Measurements from ENCODE around the gene BTD. TPM values are rescaled to one million over a fixed set of nuclear protein-coding genes. Genes with fewer than 3 reads are reported as not detected.

Gene BTD
- total RNA-seq, 4 donors from 2014 or later, result 17.0 to 49.4 (median 41.6) TPM

DNA sequence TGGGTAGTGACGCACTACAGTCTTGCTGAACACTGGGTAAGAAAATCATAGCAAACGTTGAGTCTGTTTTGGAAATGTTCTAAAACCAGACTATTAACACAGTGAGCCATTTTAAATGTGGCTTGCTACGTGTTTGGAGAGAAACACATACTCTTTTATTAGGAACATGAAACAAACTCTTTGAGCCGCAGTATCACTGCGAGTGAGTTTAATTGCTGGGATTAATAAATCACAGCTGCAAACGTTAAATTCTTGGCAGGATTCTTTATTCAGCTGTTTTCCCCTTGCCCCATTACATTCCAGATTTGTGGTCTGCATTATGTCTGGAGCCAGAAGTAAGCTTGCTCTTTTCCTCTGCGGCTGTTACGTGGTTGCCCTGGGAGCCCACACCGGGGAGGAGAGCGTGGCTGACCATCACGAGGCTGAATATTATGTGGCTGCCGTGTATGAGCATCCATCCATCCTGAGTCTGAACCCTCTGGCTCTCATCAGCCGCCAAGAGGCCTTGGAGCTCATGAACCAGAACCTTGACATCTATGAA is 33.6 kb downstream of the BTD start:
- no peak for DNase-seq (ENCODE audit: low spot score)
- TF ChIP-seq, protein P1, sequence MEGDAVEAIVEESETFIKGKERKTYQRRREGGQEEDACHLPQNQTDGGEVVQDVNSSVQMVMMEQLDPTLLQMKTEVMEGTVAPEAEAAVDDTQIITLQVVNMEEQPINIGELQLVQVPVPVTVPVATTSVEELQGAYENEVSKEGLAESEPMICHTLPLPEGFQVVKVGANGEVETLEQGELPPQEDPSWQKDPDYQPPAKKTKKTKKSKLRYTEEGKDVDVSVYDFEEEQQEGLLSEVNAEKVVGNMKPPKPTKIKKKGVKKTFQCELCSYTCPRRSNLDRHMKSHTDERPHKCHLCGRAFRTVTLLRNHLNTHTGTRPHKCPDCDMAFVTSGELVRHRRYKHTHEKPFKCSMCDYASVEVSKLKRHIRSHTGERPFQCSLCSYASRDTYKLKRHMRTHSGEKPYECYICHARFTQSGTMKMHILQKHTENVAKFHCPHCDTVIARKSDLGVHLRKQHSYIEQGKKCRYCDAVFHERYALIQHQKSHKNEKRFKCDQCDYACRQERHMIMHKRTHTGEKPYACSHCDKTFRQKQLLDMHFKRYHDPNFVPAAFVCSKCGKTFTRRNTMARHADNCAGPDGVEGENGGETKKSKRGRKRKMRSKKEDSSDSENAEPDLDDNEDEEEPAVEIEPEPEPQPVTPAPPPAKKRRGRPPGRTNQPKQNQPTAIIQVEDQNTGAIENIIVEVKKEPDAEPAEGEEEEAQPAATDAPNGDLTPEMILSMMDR (IDR thresholded peaks at IDR 0.05), result no peak
- peak; percentile 49 for ATAC-seq (ENCODE audit: low FRiP score)

DNA sequence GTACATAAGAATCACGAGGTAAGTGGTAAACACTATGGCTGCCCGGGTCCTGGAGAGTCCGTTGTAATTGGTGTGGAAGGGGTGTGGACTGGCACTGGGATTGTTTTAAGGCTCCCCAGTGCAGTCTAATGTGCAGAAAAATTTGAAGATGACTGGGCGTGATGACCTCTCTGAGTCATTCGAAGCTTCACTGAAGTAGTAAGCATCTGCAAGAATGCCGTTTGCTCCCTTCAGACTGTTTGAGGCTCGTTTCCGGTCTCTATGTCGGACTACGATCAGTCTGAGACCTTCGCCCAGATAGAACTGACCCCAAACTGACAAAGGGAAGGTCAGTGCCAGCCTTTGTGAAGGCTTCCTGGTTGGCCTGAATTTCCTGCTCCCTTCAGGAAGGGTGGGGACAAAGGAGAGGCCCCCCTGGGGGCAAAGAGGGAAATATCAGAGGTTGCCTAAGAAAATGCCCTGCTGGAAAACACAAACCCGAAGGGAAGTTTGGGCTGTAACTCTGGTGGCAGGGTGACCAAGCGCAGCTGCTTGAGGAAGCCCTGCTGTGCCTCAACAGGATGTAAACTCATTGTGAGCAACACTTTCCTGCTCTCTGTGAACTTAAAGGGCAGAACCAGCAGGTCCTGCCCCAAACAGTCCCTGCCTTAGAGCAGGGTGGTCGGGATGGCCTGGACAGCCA is 34.6 kb downstream of the BTD start:
- ATAC-seq (ENCODE audit: low FRiP score) (peak; percentile 32), DNase-seq (ENCODE audit: low spot score) (no peak)
- TF ChIP-seq, protein P1 (IDR thresholded peaks at IDR 0.05), result no peak

DNA sequence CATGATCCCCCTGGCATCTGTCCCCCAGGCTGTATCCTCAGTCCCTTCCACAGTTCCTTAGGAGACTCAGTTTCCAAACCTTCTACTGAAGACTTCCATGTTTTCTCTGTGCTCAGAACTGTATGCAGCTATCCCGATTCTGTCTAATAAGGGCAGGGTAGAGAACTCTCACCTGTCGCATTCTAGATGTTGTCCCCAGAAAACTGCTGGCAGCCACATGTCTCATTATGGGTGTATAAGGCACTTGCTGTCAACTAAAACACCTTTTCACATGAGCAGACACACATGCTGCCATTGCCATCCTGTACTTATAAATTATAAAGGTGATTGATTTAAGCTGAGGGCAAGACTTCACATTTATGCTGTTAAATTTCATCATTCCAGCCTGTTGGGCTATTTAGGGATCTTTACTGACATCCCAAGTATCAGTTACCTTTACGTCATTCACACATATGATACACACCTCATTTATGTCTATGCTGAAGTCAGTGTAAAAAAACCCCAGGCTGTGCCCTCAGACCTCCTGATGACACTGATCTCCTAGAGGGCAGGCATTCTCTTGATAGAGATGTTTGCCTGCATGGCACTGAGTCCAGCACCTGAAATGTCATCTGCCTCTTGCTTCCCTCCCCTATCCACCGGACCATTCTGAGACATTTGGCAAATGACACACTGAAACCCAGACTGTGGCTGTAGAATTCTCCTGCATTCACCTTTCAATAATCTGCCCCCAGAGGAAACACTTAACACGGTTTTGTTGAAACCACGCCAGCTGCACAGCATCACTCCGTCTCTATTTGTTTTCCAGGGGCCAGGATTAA is 35.8 kb downstream of the BTD start:
- TF ChIP-seq, protein P1 (IDR thresholded peaks at IDR 0.05), result no peak
- ATAC-seq (ENCODE audit: low FRiP score), result no peak
- no peak for DNase-seq (ENCODE audit: low spot score)

DNA sequence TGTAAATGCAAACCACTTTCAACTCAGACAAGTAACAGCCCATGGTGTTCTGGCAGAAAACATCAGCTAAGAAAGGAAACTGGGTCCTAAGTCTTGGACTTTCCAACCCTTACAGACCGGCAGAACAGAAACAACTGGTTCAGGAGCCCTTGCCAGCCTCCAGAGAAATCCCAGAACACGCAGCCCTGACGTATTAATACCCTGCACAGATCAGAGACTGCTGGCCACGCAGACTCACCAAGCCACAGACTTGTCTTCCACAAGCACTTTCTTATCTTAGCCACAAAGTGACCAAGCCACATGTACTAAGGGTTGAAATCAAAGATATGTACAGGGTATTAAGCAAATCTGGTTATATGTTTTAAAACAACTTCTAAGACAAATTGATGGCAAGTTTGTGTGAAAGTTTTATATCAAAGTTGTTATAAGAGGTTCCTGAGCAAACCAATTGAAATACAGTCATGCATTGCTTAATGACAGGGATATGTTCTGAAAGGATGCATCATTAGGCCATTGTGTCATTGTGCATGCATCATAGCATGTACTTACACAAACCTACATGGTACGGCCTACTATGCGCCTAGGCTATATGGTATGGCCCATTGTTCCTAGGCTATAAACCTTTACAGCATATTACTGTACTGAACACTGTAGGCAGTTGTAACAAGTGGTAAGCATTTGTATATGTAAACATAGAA is 36.8 kb downstream of the BTD start:
- DNase-seq (ENCODE audit: low spot score) (no peak), ATAC-seq (ENCODE audit: low FRiP score) (no peak)
- TF ChIP-seq, protein P1 (IDR thresholded peaks at IDR 0.05), result no peak

DNA sequence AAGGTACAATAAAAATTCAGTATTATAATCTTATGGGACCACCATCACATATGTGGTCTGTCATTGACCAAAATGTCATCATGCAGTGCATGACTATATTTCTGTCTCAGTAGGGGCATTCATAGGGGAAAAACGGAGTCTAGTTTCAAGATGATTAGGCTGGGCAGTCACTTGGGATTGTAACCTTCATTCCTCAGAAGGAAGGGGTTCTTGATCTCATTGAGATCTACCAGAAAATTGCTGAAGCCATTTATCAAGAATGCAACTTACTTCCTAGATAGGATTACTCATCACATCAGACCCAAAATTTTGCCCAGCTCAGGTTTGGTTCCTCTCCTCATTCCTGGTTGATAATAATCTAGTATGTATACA is 37.3 kb downstream of the BTD start:
- TF ChIP-seq, protein P1 (IDR thresholded peaks at IDR 0.05), result no peak
- ATAC-seq (ENCODE audit: low FRiP score) (no peak), DNase-seq (ENCODE audit: low spot score) (no peak)

DNA sequence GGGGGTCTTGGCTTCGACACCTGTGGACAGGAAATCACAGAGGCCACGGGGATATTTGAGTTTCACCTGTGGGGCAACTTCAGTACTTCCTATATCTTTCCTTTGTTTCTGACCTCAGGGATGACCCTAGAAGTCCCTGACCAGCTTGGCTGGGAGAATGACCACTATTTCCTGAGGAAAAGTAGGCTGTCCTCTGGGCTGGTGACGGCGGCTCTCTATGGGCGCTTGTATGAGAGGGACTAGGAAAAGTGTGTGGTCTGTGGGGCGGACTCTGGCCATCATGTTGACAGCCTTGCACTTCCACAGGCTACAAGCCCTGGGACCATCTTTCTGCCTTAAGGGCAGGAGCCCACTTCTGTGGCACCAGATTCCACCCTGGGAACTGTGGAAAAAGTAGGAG is 43.7 kb downstream of the BTD start:
- TF ChIP-seq, protein P1 (IDR thresholded peaks at IDR 0.05), result no peak
- DNase-seq (ENCODE audit: low spot score), result no peak
- no peak for ATAC-seq (ENCODE audit: low FRiP score)
